Stomach (tissue), 4 donors: ENCODE results near the gene HS6ST2.

Experiments
- EP300 ChIP-seq: sonication (generic); formaldehyde crosslinking; IDR thresholded peaks from one replicate; pipeline ENCODE4 v1.6.1; 2017; ENCODE audit warnings: antibody characterized with exemption
- POLR2AphosphoS5 ChIP-seq, 3 donors: sonication (generic); formaldehyde crosslinking; IDR thresholded peaks; one replicate each; pipeline ENCODE4 v1.6.1; 2016; ENCODE audit warnings: antibody characterized with exemption in 3 of 3
- TF ChIP-seq, protein P1 (sequence below), 7 experiments: fragments of 450-650 bp in 4 of 7; fragments of 200-600 bp in 3 of 7; sonication (generic) in 3 of 7; IDR thresholded peaks; one replicate each; pipeline ENCODE4 v1.5.1; 2016 to 2019; ENCODE audit warnings: antibody characterized with exemption in 7 of 7, control low read depth in 2 of 7, mild to moderate bottlenecking in 1 of 7

DNA sequence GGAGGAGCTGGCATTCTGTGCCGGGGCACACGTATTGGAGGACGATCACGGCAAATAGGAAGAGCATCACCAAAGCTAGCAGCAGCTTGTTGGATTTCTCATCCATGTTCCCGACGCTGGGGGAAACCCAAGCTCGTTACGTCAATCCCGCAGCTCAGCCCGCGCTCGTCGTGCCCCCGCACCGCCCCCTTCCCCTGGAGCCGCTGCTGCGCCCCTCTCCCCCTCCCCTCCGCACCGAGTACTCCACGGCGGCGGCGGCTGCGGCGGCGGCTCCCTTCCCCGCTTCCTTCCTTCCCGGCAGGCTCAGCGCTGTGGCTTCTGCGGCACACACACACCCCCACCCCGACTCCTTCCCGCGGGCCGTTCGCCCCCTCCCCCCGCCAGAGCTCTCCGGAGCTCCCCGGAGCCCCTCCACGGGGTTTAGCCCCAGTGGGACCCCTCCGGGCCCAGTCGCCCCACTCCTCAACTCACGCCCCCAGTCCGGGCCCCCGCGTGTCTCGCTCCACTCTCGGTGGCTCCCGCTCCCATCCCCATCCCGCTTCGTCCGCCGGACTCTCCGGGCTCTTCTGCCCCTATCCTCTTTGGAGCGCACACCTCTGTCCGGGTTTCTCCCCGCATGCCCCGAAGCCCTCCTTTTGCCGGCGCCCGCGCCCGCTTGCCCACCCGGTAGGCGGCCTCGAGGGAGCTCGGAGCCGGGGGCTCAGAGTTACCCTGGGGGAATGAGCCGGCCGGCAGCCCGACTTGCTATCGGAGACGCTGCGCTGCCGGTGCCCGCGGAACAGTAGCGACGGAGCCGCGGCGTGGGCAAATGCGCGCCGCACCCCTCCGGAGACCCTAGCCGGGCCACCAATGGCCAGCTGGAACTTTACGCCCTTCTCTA lies 978 bp downstream of the HS6ST2 start:
- no peak for TF ChIP-seq POLR2AphosphoS5 (IDR thresholded peaks at IDR 0.05)
- TF ChIP-seq, protein P1, sequence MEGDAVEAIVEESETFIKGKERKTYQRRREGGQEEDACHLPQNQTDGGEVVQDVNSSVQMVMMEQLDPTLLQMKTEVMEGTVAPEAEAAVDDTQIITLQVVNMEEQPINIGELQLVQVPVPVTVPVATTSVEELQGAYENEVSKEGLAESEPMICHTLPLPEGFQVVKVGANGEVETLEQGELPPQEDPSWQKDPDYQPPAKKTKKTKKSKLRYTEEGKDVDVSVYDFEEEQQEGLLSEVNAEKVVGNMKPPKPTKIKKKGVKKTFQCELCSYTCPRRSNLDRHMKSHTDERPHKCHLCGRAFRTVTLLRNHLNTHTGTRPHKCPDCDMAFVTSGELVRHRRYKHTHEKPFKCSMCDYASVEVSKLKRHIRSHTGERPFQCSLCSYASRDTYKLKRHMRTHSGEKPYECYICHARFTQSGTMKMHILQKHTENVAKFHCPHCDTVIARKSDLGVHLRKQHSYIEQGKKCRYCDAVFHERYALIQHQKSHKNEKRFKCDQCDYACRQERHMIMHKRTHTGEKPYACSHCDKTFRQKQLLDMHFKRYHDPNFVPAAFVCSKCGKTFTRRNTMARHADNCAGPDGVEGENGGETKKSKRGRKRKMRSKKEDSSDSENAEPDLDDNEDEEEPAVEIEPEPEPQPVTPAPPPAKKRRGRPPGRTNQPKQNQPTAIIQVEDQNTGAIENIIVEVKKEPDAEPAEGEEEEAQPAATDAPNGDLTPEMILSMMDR (IDR thresholded peaks at IDR 0.05), result no peak
- TF ChIP-seq EP300, result no peak
